GM23338 (cell line): ENCODE results near the gene XPC. TPM values are rescaled to one million over a fixed set of nuclear protein-coding genes. Genes with fewer than 3 reads are reported as not detected.

Source experiments
- EZH2 ChIP-seq: fragments of 200-600 bp; sonication (generic); IDR thresholded peaks from one replicate; pipeline ENCODE4 v1.8.0; 2017; ENCODE audit warnings: antibody characterized with exemption, mild to moderate bottlenecking, low read depth; ENCODE audit not compliant: unreplicated experiment
- EZH2phosphoT487 ChIP-seq: fragments of 200-600 bp; sonication (generic); IDR thresholded peaks from one replicate; pipeline ENCODE4 v1.8.1; 2018; ENCODE audit warnings: antibody characterized with exemption; ENCODE audit not compliant: unreplicated experiment
- JUNB ChIP-seq: IDR thresholded peaks from one replicate; pipeline ENCODE4 v1.6.1; 2016; ENCODE audit warnings: antibody characterized with exemption; ENCODE audit not compliant: unreplicated experiment
- POLR2AphosphoS5 ChIP-seq: IDR thresholded peaks from 2 replicates; pipeline ENCODE4 v1.6.1; 2016; ENCODE audit warnings: antibody characterized with exemption, low read depth
- ZNF114 ChIP-seq: fragments of 250-450 bp; sonication (Bioruptor Pico); IDR thresholded peaks from 2 replicates; pipeline ENCODE4 v1.5.0; 2020; ENCODE audit warnings: mild to moderate bottlenecking, moderate library complexity
- ZNF331 ChIP-seq: fragments of 250-450 bp; sonication (Bioruptor Pico); IDR thresholded peaks from 2 replicates; pipeline ENCODE4 v1.5.0; 2020; ENCODE audit warnings: low read depth, mild to moderate bottlenecking, moderate library complexity
- polyA plus RNA-seq: library from polyadenylated mRNA; unstranded; fragments of >200 nt; fragmentation: Nextera tagmentation; extraction: Ambion mirVana; gene quantifications from 2 replicates; pipeline ENCODE4 v1.2.1, GENCODE V29; 2016
- total RNA-seq: library from RNA; depleted of rRNA; stranded (reverse); fragments of >200 nt; shearing (Covaris generic); gene quantifications from 2 replicates; pipeline ENCODE4 v1.2.3, GENCODE V29; 2014
- TF ChIP-seq, protein P1 (sequence below): fragments of 250-450 bp; sonication (Bioruptor Pico); IDR thresholded peaks from 2 replicates; pipeline ENCODE4 v1.5.0; 2020; ENCODE audit warnings: mild to moderate bottlenecking, moderate library complexity
- TF ChIP-seq, protein P2 (sequence below): IDR thresholded peaks from one replicate; pipeline ENCODE4 v1.6.1; 2018; ENCODE audit warnings: antibody characterized with exemption; ENCODE audit not compliant: unreplicated experiment
- TF ChIP-seq, protein P3 (sequence below): IDR thresholded peaks from 2 replicates; pipeline ENCODE4 v1.6.1; 2016; ENCODE audit warnings: antibody characterized with exemption

Gene XPC
- total and polyA plus RNA-seq, 2 experiments from 2014 or later = 34.9 to 41.5 TPM

DNA sequence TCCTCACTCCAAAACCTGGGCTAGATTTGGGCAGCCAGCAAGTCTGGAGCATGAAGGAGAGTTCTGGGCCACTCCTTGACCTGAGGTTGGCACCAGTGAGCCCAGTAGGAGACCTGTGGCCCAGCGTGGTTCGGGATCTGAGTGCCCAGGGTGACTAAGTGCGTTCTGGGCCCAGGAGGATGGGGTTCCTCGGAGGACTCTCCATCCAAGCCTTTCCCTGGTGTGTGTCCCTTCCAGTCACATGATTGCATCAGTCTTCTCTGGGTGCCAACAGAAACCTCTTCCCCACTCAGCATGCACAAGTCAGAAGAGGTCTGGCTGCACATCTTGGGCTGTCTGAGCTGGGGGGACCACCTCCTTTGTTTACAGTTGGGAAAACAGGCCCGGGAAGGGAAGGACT, 38.6 kb downstream of the XPC start (continued):
- TF ChIP-seq, protein P1, sequence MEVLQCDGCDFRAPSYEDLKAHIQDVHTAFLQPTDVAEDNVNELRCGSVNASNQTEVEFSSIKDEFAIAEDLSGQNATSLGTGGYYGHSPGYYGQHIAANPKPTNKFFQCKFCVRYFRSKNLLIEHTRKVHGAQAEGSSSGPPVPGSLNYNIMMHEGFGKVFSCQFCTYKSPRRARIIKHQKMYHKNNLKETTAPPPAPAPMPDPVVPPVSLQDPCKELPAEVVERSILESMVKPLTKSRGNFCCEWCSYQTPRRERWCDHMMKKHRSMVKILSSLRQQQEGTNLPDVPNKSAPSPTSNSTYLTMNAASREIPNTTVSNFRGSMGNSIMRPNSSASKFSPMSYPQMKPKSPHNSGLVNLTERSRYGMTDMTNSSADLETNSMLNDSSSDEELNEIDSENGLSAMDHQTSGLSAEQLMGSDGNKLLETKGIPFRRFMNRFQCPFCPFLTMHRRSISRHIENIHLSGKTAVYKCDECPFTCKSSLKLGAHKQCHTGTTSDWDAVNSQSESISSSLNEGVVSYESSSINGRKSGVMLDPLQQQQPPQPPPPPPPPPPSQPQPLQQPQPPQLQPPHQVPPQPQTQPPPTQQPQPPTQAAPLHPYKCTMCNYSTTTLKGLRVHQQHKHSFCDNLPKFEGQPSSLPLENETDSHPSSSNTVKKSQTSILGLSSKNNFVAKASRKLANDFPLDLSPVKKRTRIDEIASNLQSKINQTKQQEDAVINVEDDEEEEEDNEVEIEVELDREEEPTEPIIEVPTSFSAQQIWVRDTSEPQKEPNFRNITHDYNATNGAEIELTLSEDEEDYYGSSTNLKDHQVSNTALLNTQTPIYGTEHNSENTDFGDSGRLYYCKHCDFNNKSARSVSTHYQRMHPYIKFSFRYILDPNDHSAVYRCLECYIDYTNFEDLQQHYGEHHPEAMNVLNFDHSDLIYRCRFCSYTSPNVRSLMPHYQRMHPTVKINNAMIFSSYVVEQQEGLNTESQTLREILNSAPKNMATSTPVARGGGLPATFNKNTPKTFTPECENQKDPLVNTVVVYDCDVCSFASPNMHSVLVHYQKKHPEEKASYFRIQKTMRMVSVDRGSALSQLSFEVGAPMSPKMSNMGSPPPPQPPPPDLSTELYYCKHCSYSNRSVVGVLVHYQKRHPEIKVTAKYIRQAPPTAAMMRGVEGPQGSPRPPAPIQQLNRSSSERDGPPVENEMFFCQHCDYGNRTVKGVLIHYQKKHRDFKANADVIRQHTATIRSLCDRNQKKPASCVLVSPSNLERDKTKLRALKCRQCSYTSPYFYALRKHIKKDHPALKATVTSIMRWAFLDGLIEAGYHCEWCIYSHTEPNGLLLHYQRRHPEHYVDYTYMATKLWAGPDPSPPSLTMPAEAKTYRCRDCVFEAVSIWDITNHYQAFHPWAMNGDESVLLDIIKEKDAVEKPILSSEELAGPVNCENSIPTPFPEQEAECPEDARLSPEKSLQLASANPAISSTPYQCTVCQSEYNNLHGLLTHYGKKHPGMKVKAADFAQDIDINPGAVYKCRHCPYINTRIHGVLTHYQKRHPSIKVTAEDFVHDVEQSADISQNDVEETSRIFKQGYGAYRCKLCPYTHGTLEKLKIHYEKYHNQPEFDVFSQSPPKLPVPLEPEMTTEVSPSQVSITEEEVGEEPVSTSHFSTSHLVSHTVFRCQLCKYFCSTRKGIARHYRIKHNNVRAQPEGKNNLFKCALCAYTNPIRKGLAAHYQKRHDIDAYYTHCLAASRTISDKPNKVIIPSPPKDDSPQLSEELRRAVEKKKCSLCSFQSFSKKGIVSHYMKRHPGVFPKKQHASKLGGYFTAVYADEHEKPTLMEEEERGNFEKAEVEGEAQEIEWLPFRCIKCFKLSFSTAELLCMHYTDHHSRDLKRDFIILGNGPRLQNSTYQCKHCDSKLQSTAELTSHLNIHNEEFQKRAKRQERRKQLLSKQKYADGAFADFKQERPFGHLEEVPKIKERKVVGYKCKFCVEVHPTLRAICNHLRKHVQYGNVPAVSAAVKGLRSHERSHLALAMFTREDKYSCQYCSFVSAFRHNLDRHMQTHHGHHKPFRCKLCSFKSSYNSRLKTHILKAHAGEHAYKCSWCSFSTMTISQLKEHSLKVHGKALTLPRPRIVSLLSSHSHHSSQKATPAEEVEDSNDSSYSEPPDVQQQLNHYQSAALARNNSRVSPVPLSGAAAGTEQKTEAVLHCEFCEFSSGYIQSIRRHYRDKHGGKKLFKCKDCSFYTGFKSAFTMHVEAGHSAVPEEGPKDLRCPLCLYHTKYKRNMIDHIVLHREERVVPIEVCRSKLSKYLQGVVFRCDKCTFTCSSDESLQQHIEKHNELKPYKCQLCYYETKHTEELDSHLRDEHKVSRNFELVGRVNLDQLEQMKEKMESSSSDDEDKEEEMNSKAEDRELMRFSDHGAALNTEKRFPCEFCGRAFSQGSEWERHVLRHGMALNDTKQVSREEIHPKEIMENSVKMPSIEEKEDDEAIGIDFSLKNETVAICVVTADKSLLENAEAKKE (CRISPR knock-in tag) = no peak
- TF ChIP-seq, protein P2, sequence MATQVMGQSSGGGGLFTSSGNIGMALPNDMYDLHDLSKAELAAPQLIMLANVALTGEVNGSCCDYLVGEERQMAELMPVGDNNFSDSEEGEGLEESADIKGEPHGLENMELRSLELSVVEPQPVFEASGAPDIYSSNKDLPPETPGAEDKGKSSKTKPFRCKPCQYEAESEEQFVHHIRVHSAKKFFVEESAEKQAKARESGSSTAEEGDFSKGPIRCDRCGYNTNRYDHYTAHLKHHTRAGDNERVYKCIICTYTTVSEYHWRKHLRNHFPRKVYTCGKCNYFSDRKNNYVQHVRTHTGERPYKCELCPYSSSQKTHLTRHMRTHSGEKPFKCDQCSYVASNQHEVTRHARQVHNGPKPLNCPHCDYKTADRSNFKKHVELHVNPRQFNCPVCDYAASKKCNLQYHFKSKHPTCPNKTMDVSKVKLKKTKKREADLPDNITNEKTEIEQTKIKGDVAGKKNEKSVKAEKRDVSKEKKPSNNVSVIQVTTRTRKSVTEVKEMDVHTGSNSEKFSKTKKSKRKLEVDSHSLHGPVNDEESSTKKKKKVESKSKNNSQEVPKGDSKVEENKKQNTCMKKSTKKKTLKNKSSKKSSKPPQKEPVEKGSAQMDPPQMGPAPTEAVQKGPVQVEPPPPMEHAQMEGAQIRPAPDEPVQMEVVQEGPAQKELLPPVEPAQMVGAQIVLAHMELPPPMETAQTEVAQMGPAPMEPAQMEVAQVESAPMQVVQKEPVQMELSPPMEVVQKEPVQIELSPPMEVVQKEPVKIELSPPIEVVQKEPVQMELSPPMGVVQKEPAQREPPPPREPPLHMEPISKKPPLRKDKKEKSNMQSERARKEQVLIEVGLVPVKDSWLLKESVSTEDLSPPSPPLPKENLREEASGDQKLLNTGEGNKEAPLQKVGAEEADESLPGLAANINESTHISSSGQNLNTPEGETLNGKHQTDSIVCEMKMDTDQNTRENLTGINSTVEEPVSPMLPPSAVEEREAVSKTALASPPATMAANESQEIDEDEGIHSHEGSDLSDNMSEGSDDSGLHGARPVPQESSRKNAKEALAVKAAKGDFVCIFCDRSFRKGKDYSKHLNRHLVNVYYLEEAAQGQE = no peak
- TF ChIP-seq ZNF114 (no peak), EZH2phosphoT487 (no peak), EZH2 (no peak), JUNB (no peak), POLR2AphosphoS5 (no peak), ZNF331 (CRISPR knock-in tag) (no peak)
- TF ChIP-seq, protein P3, sequence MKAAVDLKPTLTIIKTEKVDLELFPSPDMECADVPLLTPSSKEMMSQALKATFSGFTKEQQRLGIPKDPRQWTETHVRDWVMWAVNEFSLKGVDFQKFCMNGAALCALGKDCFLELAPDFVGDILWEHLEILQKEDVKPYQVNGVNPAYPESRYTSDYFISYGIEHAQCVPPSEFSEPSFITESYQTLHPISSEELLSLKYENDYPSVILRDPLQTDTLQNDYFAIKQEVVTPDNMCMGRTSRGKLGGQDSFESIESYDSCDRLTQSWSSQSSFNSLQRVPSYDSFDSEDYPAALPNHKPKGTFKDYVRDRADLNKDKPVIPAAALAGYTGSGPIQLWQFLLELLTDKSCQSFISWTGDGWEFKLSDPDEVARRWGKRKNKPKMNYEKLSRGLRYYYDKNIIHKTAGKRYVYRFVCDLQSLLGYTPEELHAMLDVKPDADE = no peak
